8988T (cell line): ENCODE measurements around the gene ASMT.
"Not testable (repeated sequence)": the region's sequence is repeated elsewhere in the genome, so short reads cannot be mapped to it uniquely, and the experiment has no call there.

Experiments used
- DNase-seq: peaks from one replicate; pipeline ENCODE4 v3.0.0; 2011

The ASMT gene

GRCh38 chrX:1656379-1656778 is 41.5 kb downstream of the ASMT start:
- no peak for DNase-seq

DNA sequence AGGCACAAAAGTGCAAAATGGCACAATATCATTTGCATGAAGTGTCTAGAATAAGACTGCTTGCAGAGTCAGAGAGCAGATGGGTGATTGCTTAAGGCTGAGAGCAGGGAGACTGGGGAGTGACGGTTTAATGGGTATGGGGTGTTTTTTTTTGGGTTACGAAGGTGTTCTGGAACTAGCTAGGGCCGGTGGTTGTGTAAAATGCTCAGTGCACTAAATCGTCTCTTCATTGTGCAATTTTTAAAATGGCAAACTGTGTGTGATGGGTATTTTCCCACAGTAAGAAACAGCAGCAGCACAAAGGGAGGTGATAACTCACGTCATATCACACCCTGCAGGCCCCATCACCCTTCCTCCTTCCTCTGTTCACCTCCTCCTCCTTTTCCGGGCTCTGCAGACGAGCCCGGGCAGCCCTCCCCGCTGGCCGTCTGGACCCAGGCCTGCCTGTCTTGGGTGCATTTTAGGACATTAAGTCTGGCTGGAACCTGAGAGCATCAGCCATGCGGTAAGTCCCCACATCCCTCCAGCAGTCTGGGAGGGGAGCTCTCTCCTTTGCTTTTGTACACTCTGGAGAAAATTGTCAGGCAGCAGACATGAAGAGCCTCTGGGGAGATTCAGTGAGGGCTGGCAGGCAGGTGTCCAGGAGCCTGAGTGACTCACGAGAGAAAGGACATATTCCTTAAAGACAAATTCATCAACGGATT is 42.7 kb downstream of the ASMT start:
- DNase-seq, result no peak

- DNase-seq, result no peak
These were observed 43.2 kb downstream of the ASMT start for GRCh38 chrX:1658071-1658491.

- DNase-seq, result no peak
These were observed 45.0 kb downstream of the ASMT start for GRCh38 chrX:1659664-1660461.

DNA sequence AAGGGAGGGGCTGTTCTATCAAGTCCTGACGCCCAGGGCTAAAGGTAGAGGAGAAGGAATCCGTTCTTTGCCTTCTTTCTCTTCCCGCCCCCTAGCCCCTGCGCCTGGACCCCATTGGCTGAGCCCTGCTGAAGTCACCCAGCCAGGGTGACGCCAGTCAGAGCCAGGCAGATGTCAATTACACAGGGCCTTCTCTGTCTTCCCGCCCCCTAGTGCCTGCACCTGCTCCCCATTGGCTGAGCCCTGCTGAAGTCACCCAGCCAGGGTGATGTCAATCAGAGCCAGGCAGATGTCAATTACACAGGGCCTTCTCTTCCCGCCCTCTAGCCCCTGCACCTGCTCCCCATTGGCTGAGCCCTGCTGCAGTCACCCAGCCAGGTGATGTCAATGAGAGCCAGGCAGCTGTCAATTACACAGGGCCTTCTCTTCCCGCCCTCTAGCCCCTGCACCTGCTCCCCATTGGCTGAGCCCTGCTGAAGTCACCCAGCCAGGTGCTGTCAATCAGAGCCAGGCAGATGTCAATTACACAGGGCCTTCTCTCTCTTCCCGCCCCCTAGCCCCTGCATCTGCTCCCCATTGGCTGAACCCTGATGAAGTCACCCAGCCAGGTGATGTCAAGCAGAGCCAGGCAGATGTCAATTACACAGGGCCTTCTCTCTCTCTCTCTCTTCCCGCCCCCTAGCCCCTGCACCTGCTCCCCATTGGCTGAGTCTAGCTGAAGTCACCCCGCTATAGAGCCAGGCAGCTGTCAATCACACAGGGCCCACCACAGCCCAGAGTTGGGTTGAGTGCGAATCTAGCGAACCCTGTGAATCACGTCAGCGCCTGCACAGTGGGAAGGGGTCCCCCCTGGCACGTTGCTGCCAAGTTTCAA is 46.4 kb downstream of the ASMT start:
- DNase-seq, result peak; percentile 35

DNA sequence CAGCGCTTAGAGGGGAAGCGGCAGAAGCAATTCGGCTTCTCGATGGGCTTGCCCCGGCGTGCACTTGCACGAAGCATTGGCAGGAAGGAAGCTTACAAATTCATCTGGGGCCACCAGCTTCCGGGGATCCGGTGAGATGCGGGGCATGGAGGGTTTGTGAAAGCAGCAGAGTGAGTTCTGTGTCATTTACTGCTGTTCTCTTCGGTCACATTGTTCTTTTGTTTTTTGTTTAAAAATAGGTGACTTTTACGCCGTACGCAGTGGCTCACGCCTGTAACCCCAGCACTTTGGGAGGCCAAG is 47.0 kb downstream of the ASMT start:
- no peak for DNase-seq

DNA sequence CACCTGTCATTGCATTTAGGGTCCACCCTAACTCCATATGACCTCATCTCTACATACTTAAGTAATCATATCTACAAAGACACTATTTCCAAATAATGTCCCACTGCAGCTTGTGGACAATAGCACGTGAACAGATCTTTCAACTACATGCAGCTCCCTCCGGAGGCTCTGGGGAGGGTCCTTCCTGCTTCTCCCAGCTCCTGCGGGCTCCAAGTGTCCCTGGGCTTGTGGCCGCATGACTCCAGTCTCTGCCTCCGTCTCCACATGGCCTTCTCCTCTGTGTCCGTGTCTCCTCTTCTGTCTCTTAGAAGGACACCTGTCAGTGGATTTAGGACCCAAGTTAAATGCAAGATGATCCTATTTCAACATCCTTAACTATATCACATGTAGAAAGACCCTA is 52.7 kb downstream of the ASMT start:
- no peak for DNase-seq

DNA sequence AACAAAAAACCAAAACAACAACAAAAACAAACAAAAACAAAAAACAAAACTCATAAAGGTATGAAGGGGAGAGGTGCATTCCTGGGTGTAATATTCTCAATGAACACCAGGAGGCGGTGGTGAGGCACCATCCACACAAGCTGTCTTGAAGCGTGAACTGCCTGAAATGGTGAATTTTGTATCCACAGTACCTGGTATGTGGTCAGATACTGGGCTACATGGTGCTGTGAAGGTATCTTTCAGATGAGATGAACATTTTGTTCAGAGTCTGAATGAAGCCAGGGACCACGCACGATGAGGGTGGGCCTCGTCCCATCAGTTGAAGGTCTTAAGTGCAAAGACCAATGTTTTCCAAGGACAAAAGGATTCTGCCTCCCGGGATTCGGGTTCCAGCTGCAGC is 58.5 kb downstream of the ASMT start:
- DNase-seq, result no peak

DNA sequence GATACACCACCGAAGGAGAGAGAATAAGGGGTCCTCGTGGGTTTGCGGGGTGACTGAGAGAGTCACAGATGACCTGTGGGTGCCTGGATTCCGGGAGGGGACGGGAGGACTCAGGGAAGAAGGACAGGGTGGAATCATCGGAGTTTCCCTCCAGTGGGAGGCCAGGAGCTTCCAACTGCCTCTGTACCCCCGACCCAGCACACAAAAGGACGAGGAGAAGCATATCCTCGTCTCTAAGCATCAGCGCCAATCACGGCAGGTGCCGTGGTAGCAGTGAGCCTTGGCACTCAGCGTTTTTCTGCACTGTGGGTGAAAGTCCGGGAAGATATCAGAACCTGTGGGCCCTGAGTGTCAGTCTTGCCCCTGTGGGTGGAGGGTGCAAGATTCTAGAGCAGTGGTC is 62.0 kb downstream of the ASMT start:
- no peak for DNase-seq

GRCh38 chrX:1679238-1679637 is 64.4 kb downstream of the ASMT start:
- DNase-seq, result no peak

DNA sequence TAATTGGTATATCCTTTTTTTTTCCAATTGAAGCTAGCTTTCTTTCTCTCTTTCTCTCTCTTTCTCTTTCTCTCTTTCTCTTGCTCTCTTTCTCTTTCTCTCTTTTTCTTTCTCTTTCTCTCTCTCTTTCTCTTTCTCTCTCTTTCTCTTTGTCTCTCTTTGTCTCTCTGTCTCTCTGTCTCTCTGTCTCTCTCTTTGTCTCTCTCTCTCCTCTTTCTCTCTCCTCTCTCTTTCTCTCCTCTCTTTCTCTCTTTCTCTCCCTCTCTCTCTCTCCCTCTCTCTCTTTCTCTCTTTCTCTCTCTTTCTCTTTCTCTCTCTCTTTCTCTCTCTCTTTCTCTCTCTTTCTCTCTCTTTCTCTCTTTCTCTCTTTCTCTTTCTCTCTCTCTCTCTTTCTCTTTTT is 66.6 kb downstream of the ASMT start:
- DNase-seq, result no peak

- DNase-seq, result not testable (repeated sequence)
These were observed 67.0 kb downstream of the ASMT start for GRCh38 chrX:1681856-1682255.

DNA sequence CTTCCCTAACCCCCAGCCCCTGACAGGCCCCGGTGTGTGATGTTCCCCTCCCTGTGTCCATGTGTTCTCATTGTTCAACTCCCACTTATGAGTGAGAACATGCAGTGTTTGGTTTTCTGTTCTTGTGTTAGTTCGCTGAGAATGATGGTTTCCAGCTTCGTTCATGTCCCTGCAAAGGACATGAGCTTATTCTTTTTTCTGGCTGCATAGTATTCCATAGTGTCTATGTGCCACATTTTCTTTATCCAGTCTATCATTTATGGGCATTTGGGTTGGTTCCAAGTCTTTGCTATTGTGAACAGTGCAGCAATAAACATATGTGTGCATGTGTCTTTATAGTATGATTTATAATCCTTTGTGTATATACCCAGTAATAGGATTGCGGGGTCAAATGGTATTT is 67.6 kb downstream of the ASMT start:
- not testable (repeated sequence) for DNase-seq

DNA sequence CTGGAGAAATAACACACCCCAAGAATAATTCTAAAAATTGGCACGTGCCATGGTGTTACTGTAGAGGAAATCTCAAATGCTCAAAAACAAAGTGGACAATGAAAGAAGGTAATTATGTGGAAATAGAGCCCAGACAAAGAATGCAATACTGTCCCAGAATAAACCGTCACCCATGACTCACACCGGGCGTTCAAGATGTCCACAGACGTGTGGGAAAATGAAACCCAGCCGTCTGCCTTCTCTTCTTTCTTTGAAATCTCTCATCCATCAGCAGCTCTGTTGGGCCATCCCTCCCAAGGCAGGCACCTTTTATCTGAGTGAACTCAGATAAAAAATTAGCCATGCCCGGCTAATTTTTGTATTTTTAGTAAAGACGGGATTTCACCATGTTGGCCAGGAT is 70.0 kb downstream of the ASMT start:
- DNase-seq, result not testable (repeated sequence)

GRCh38 chrX:1685444-1685880 is 70.6 kb downstream of the ASMT start:
- DNase-seq, result not testable (repeated sequence)

DNA sequence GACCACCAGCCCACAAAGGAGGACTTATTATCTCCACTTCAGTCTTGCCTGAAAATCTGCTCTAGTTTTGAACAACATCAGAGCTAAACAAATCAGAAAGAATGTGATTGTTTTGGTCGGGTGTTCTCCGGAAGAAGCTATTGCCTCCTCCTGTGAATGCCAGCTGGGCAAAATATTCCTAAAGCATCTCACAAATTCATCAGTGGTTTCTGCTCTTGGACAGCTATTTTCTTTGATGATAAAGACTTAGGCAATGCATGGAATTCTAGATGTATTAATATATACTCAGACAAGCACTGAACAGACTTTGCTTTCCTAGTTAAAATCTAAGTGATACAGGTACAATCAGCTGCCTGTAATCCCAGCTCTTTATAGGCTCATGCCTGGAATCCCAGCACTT is 71.8 kb downstream of the ASMT start:
- no peak for DNase-seq
